HepG2 (cell line): Measurements from ENCODE around the gene GNG7. TPM values are rescaled to one million over a fixed set of nuclear protein-coding genes. Genes with fewer than 3 reads are reported as not detected.
A peak's percentile ranks its signal among the peaks of the same experiment; 100 is the strongest.

Source experiments
- CEBPB ChIP-seq: IDR thresholded peaks from 2 replicates; pipeline ENCODE4 v1.6.1; 2011; ENCODE audit warnings: low read depth, low read length, improper control_type of control experiment, borderline replicate concordance
- CHD4 ChIP-seq: fragments of 200-600 bp; sonication (generic); IDR thresholded peaks from 2 replicates; pipeline ENCODE4 v1.7.0; 2017; ENCODE audit warnings: mild to moderate bottlenecking, low read length, borderline replicate concordance
- DR1 ChIP-seq: sonication (generic); formaldehyde crosslinking; IDR thresholded peaks from 2 replicates; pipeline ENCODE4 v1.8.0; 2021; ENCODE audit warnings: mild to moderate bottlenecking, missing genetic modification reagents, inconsistent platforms
- GTF3A ChIP-seq: sonication (generic); formaldehyde crosslinking; conservative IDR thresholded peaks from 2 replicates; pipeline ENCODE4 v1.4.0; 2020; ENCODE audit warnings: mild to moderate bottlenecking, missing genetic modification reagents
- NCOA1 ChIP-seq: sonication (generic); formaldehyde crosslinking; IDR thresholded peaks from 2 replicates; pipeline ENCODE4 v1.9.0; 2021; ENCODE audit warnings: missing genetic modification reagents
- NFKB2 ChIP-seq: sonication (generic); formaldehyde crosslinking; IDR thresholded peaks from 2 replicates; pipeline ENCODE4 v1.4.0; 2020; ENCODE audit warnings: missing genetic modification reagents, borderline replicate concordance
- PAXIP1 ChIP-seq: sonication (generic); formaldehyde crosslinking; conservative IDR thresholded peaks from 2 replicates; pipeline ENCODE4 v1.4.0; 2020; ENCODE audit warnings: mild to moderate bottlenecking, missing genetic modification reagents, moderate library complexity
- RBM39 ChIP-seq: fragments of 200-400 bp; formaldehyde crosslinking; IDR thresholded peaks from one replicate; pipeline ENCODE4 v1.6.1; 2018; ENCODE audit warnings: antibody characterized with exemption, mild to moderate bottlenecking, low read depth, low read length; ENCODE audit not compliant: poor library complexity, severe bottlenecking
- RORA ChIP-seq: sonication (generic); formaldehyde crosslinking; IDR thresholded peaks from 2 replicates; pipeline ENCODE4 v1.5.0; 2020; ENCODE audit warnings: mild to moderate bottlenecking, missing genetic modification reagents, moderate library complexity
- YEATS4 ChIP-seq: sonication (generic); formaldehyde crosslinking; IDR thresholded peaks from 2 replicates; pipeline ENCODE4 v1.4.0; 2020; ENCODE audit warnings: missing genetic modification reagents, borderline replicate concordance
- ZMYM3 ChIP-seq: sonication (generic); formaldehyde crosslinking; IDR thresholded peaks from 2 replicates; pipeline ENCODE4 v1.5.1; 2020; ENCODE audit warnings: mild to moderate bottlenecking, missing genetic modification reagents
- ZNF264 ChIP-seq: sonication (generic); formaldehyde crosslinking; IDR thresholded peaks from 2 replicates; pipeline ENCODE4 v1.4.0; 2020; ENCODE audit warnings: missing genetic modification reagents
- ZNF30 ChIP-seq: sonication (generic); formaldehyde crosslinking; IDR thresholded peaks from 2 replicates; pipeline ENCODE4 v1.5.0; 2020; ENCODE audit warnings: mild to moderate bottlenecking, missing genetic modification reagents
- ZNF441 ChIP-seq: sonication (generic); formaldehyde crosslinking; IDR thresholded peaks from 2 replicates; pipeline ENCODE4 v1.7.0; 2021; ENCODE audit warnings: missing genetic modification reagents, borderline replicate concordance
- ZNF530 ChIP-seq: sonication (generic); formaldehyde crosslinking; IDR thresholded peaks from 2 replicates; pipeline ENCODE4 v1.5.0; 2020; ENCODE audit warnings: low read depth, mild to moderate bottlenecking, missing genetic modification reagents
- ZNF580 ChIP-seq: IDR thresholded peaks from 2 replicates; pipeline ENCODE4 v1.6.1; 2016; ENCODE audit warnings: low read depth, borderline replicate concordance
- ZNF816 ChIP-seq: sonication (generic); formaldehyde crosslinking; IDR thresholded peaks from 2 replicates; pipeline ENCODE4 v1.8.0; 2022; ENCODE audit warnings: missing genetic modification reagents, mild to moderate bottlenecking, borderline replicate concordance
- ZNF83 ChIP-seq: sonication (generic); formaldehyde crosslinking; IDR thresholded peaks from 2 replicates; pipeline ENCODE4 v1.4.0; 2020; ENCODE audit warnings: missing genetic modification reagents, mild to moderate bottlenecking, borderline replicate concordance
- ZSCAN20 ChIP-seq: sonication (generic); formaldehyde crosslinking; IDR thresholded peaks from 2 replicates; pipeline ENCODE4 v1.4.0; 2020; ENCODE audit warnings: missing genetic modification reagents, mild to moderate bottlenecking, borderline replicate concordance
- ZSCAN31 ChIP-seq: sonication (generic); formaldehyde crosslinking; IDR thresholded peaks from 2 replicates; pipeline ENCODE4 v1.5.0; 2020; ENCODE audit warnings: low read depth, mild to moderate bottlenecking, missing genetic modification reagents
- ZXDC ChIP-seq: sonication (generic); formaldehyde crosslinking; IDR thresholded peaks from 2 replicates; pipeline ENCODE4 v1.5.0; 2020; ENCODE audit warnings: mild to moderate bottlenecking, missing genetic modification reagents
- polyA plus RNA-seq, 8 experiments: library from polyadenylated mRNA; depleted of rRNA in 3 of 8; stranded (reverse) in 7 of 8; unstranded in 1 of 8; fragments of >200 nt; fragmentation: Illumina TruSeq in 4 of 8; extraction: Trizol in 4 of 8; gene quantifications; 2 replicates each; pipeline versions ENCODE4 v1.2.1 to v1.2.3, GENCODE V29; 2011 to 2016; ENCODE audit warnings: low read depth in 4 of 8, missing spikeins in 1 of 8, mixed read lengths in 1 of 8; ENCODE audit not compliant: insufficient read depth in 1 of 8
- total RNA-seq, 5 experiments: library from RNA; depleted of rRNA; stranded (reverse); fragments of >200 nt; fragmentation: Illumina TruSeq; extraction: Trizol; gene quantifications; 2 replicates each; pipeline ENCODE4 v1.2.3, GENCODE V29; 2016; ENCODE audit warnings: low read depth in 1 of 5
- TF ChIP-seq, protein P1 (sequence below): sonication (generic); formaldehyde crosslinking; IDR thresholded peaks from 2 replicates; pipeline ENCODE4 v1.4.0; 2020; ENCODE audit warnings: mild to moderate bottlenecking, missing genetic modification reagents

GNG7 gene
- total and polyA plus RNA-seq, 2 of the 13 experiments (the other 11 are each of a cell fraction or from before 2014, with no cell fraction given), result 1.4 to 3.3 TPM

- TF ChIP-seq ZXDC (CRISPR knock-in tag), result no peak
- no peak for TF ChIP-seq ZNF441 (CRISPR knock-in tag)
- no peak for TF ChIP-seq CEBPB
- TF ChIP-seq NFKB2 (CRISPR knock-in tag), result peak; percentile 26; the same call in 1 of the 2 replicates
- TF ChIP-seq ZNF530 (CRISPR knock-in tag), result no peak
- no peak for TF ChIP-seq ZNF30
- TF ChIP-seq ZNF816 (CRISPR knock-in tag), result no peak
- no peak for TF ChIP-seq YEATS4 (CRISPR knock-in tag)
- no peak for TF ChIP-seq RORA (CRISPR knock-in tag)
- TF ChIP-seq GTF3A (CRISPR knock-in tag), result no peak
- TF ChIP-seq DR1, result no peak
- TF ChIP-seq ZNF580 (CRISPR knock-in tag), result peak; percentile 41; the same call in 1 of the 2 replicates
- TF ChIP-seq ZSCAN20 (CRISPR knock-in tag), result peak; percentile 77; the same call in 1 of the 2 replicates
- no peak for TF ChIP-seq RBM39
- TF ChIP-seq PAXIP1, result peak; percentile 62
- TF ChIP-seq, protein P1, sequence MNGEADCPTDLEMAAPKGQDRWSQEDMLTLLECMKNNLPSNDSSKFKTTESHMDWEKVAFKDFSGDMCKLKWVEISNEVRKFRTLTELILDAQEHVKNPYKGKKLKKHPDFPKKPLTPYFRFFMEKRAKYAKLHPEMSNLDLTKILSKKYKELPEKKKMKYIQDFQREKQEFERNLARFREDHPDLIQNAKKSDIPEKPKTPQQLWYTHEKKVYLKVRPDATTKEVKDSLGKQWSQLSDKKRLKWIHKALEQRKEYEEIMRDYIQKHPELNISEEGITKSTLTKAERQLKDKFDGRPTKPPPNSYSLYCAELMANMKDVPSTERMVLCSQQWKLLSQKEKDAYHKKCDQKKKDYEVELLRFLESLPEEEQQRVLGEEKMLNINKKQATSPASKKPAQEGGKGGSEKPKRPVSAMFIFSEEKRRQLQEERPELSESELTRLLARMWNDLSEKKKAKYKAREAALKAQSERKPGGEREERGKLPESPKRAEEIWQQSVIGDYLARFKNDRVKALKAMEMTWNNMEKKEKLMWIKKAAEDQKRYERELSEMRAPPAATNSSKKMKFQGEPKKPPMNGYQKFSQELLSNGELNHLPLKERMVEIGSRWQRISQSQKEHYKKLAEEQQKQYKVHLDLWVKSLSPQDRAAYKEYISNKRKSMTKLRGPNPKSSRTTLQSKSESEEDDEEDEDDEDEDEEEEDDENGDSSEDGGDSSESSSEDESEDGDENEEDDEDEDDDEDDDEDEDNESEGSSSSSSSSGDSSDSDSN (CRISPR knock-in tag), result peak; percentile 96
- no peak for TF ChIP-seq ZNF264 (CRISPR knock-in tag)
- peak; percentile 90 for TF ChIP-seq ZMYM3 (CRISPR knock-in tag)
- no peak for TF ChIP-seq ZNF83 (CRISPR knock-in tag)
- no peak for TF ChIP-seq CHD4
- TF ChIP-seq NCOA1 (CRISPR knock-in tag), result no peak
- no peak for TF ChIP-seq ZSCAN31 (CRISPR knock-in tag)
Measured at GRCh38 chr19:2650515-2650914, 52.0 kb downstream of the GNG7 start (continued).
